GM19043 (cell line): ENCODE measurements around the gene SFT2D2.
"Not testable (repeated sequence)": the region's sequence is repeated elsewhere in the genome, so short reads cannot be mapped to it uniquely, and the experiment has no call there.

ENCODE experiments used
- ATAC-seq: cut with Tn5 transposase; IDR thresholded peaks from one replicate; pipeline ENCODE4 v1.9.1; 2021; ENCODE audit warnings: low read depth; ENCODE audit not compliant: unreplicated experiment

The SFT2D2 gene

GRCh38 chr1:168225476-168226190, at the start of gene SFT2D2:
SFT2D2 (plus strand) TSS chr1:168226004; CDS start chr1:168226080, 76 bp downstream.
- ATAC-seq: peak; percentile 73

GRCh38 chr1:168178227-168178637, 47.6 kb upstream of the SFT2D2 start:
- ATAC-seq: no peak

DNA sequence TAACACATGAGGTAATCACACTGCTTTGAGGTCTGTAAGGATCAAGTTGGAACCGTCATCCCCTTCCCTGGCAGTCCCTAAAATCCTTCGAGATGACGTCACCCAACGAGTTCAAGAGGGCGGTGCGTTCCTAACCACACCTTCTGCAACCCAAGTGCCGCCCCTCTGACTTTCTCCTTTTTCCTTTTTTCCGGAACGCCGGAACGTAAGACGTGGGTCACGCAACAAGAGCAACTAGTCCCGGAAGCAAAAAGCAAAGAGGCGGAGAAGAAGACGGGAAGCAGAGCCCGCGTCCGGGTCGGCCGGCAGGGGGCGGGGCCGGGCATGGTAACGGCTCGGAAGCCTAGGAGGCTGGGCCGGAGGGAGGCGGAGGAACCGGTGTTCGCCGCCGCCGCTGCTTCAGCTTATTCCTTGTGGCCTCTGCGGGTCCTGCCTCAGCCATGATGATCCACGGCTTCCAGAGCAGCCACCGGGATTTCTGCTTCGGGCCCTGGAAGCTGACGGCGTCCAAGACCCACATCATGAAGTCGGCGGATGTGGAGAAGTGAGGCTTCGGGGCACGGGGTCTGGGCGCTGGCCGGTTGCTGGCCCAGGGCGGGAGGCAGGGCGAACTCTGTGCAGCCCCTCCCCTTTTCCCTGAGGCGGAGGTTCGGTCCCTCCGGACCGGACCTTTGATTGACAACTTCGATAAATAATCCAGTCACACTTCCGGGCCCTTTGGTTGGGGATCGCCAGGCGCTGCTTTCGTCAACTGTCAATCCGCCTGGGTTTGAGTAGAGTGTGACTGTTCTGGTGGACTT, 47.0 kb upstream of the SFT2D2 start, which contains the start of gene TIPRL:
TIPRL (plus strand) TSS at position 325 of the 800 bp plus-strand sequence; CDS start at position 441, 116 bp downstream.
- peak; percentile 82 for ATAC-seq

GRCh38 chr1:168179438-168180147, 46.2 kb upstream of the SFT2D2 start:
- no peak for ATAC-seq

DNA sequence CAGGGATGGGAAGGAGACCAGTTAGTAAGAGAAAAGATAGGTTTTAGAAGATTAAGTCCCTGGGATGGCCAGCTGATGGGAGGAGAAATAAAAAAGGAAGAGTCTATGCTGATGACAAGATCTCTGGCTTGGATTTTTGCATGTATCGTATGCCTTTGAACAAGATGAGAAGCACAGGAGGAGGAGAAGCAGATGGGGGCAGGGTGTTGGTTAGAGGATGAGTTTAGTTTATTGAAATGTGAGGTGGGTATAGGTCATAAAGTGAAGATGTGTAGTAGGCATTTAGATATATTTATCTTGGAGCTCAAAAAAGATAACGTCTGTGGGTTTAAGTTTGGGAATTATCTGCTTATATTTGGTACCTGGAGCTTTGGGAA, 45.7 kb upstream of the SFT2D2 start:
- no peak for ATAC-seq

DNA sequence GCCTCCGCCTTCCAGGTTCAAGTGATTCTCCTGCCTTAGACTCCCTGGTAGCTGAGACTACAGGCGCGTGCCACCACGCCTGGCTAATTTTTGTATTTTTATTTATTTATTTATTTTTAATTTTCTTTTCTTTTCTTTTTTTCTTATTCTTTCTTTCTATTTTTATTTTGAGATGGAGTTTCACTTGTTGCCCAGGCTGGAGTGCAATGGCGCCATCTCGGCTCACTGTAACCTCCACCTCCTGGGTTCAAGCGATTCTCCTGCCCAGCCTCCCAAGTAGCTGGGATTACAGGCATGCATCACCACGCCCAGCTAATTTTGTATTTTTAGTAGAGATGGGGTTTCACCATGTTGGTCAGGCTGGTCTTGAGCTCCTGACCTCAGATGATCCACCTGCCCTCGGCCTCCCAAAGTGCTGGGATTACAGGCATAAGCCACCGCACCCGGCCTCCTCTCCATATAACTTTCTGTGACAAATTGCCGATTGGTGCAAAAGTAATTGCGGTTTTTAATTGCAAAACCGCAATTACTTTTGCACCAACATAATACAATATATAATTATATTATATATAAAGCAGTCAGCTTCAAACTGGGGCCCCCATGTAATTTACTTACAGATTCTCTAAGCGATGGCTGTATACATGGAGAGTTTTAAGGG, 44.6 kb upstream of the SFT2D2 start:
- ATAC-seq: not testable (repeated sequence)

- no peak for ATAC-seq
Measured at GRCh38 chr1:168187177-168187576, 38.6 kb upstream of the SFT2D2 start.

DNA sequence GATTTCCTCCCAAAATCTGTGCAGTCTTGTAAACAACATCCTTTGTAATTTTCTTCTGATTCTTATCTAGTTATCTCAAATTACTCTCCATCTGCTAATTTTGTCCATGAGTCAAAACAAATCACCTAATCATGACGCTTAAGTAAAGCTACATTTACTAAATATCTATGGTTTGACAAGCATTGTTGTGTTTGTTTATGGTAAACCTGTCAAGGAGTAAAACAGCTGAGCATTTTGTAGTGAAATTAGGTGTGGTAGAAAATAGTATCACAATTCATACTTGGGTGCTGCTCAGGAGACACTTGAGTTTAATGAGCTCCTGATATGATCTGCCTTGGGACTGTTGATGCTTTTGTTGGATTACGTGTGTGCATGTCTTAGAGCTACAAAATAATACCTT, 35.4 kb upstream of the SFT2D2 start:
- no peak for ATAC-seq

DNA sequence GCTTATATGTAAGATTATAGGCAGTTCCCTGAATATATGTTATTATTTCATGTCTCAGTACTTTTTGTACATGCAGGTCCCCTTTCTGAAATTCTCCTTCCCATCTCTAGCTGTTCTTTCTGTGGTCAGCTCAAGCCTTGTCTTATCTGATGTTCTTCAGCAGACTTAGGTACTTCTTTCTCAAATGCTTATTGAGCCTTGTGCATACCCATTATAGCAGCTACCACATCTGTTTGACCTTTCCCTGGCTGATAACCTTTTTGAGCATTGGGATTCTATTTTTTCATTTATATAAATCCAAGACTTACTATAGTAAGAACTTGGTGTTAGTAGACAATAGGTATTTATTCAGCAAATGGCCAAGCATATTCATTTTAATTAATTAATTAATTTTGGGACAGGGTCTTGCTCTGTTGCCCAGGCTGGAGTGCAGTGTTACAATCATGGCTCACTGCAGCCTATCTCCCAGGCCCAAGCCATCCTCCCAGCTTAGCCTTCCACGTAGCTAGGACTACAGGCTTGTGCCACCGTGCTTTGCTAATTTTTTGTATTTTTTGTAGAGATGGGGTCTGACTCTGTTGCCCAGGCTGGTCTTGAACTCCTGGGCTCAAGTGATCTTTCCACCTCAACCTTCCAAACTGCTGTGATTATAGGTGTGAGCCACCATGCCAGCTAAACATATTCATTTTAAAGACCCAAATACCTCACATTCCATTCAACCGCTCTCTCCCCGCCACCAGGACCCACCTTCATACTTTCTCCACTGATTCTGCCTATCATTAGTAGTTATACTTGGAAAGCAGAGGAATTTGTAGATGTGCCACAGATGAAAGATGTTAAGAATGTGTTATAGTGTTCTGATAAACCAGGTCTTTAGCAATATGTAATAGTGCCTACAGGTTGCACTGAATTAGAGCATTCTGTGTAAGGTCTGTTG, 30.3 kb upstream of the SFT2D2 start:
- ATAC-seq: no peak

DNA sequence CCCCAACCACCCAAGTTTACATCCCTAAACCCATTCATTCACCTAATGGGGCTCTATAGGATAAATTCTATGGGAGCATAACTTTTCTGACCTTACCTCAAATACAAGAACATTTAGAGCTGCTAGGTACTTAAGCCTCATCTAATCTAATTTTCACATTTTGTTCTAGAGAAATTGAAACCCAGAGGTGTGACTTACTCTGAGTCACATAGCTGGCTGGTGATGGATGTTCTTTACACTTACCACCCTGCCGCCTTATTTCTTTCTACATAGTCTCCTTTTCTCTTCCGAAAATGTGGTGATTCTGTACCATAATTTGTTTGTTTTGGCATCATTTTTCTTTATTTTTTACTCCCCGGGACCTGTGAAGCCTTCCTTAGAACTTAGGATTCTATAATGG, 26.7 kb upstream of the SFT2D2 start:
- no peak for ATAC-seq

DNA sequence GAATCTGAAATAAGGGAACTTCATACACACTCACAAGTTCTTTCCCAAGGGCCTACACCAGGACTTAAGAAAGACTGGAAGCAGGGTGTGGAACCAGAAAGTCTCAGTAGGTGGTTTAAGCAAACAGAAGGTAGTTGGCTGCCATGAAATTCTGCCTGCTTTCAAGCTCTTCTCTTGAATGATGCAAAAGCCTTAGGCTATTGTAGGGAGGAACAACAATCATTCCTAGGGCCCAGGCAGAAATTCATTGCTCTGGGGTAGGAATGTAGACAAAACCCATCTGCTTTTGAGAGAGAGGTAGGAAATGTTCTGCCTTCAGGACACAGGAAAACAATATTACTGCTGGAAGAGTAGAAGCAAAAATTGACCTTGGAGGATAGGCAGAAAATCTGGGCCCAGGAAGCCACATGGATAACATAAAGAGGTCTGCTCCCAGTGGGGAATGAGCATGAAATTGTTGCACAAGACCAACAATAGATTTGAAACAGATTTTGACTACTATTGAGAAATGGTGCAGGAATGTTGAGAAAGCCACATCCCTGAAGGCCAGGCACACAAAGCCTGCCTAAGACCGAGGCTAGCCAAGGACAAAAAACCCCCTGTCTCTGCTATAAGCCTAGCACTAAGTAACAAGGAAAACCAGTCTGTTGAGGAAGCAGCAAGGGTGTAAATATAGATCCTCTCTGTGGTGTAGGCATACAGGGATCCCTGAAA, 22.7 kb upstream of the SFT2D2 start:
- no peak for ATAC-seq

- no peak for ATAC-seq
Measured at GRCh38 chr1:168206111-168206510, 19.7 kb upstream of the SFT2D2 start.

DNA sequence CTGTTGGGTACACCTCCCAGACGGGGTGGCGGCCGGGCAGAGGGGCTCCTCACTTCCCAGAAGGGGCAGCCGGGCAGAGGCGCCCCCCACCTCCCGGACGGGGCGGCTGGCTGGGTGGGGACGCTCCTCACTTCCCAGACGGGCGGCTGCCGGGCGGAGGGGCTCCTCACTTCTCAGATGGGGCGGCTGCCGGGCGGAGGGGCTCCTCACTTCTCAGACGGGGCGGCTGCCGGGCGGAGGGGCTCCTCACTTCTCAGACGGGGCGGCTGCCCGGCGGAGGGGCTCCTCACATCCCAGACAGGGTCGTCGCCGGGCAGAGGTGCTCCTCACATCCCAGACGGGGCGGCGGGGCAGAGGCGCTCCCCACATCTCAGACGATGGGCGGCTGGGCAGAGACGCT, 18.1 kb upstream of the SFT2D2 start:
- ATAC-seq: not testable (repeated sequence)

DNA sequence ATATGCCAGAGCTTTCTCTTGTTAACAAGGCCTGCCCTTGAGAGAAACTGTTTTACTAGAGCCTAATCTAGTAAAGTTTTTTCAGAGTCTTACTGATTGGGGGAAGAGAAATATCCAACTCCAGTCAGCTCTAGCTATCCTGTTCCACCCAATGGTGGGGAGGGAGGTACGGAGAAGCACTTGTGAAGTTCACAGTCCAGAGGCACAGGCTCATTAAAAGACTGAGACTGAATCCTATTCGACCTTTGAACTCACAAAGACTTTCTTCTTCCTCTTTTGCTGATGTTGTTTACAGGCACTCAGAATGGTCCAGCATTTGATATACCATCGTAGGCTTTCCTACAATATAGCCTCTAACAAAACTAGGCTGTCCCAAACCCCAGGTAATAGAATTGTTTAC, 15.5 kb upstream of the SFT2D2 start:
- no peak for ATAC-seq

- ATAC-seq: no peak
Measured at GRCh38 chr1:168213349-168213748, 12.5 kb upstream of the SFT2D2 start.

DNA sequence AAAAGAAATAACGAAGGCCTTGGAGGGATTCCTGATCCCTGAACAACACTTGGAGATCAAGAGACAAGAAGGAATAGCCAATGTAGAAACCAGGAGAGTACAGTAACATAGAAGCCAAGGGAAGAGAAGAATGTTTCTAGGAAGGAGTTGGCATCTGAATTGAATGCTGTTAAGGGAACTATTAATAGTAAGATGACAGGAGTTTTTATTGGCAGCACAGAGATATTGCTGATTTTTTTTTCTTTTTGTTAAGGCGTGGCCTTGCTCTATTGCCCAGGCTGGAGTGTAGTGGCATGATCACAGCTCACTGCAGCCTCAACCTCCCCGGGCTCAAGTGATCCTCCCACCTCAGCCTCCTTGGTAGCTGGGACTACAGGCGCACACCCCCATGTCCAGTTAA, 9.6 kb upstream of the SFT2D2 start:
- ATAC-seq: no peak

DNA sequence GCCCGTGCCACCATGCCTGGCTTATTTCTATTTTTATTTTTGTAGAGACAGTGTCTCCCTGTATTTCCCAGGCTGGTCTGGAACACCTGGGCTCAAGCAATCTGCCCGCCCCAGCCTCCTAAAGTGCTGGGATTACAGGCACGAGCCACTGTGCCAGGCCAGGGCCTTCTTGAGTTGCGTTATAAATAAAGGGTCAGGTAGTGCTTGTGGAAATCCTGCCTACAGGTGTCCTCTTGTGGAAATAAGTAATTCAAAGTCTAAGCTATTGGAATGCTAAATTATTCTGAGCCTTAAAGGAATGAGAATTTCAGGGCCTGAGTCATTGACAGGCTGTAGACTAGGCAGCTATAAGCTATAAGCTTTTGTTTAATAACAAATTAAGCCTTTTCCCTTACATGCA, 8.1 kb upstream of the SFT2D2 start:
- ATAC-seq: no peak

DNA sequence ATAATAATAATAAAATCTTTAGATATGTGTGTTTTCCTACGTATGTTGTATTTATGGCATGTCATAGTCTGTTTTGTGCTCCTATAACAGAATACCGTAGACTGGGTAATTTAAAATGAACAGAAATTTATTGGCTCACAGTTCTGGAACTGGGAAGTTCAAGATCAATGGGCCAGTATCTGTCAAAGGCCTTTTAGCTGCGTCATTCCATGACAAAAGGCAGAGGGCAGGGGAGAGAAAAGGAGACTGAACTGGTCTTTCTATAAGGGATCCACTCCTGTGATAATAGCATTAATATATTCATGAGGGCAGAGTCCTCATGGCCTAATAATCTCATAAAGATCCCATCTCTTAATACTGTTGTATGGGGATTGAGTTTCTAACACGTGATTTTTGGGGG, 7.1 kb upstream of the SFT2D2 start:
- no peak for ATAC-seq

- no peak for ATAC-seq
Measured at GRCh38 chr1:168220470-168220871, 5.3 kb upstream of the SFT2D2 start.
